GM13977 (cell line): Measurements from ENCODE around the gene JAM3.

ENCODE experiments used
- DNase-seq: peaks from one replicate; pipeline ENCODE4 v3.0.0; 2012; ENCODE audit warnings: low spot score
- in situ Hi-C: fragments of 300-500 bp; cut with MboI; formaldehyde crosslinking; loops from one replicate; pipeline ENCODE4 v1.12.0; 2022; ENCODE audit warnings: low sequenced_read_pairs, low pct_unique_long_range_greater_than_20kb, mixed read lengths, inconsistent platforms; ENCODE audit not compliant: unreplicated experiment
- TF ChIP-seq, protein P1 (sequence below): IDR thresholded peaks from 2 replicates; pipeline ENCODE4 v1.5.1; 2012; ENCODE audit warnings: mild to moderate bottlenecking, control low read depth; ENCODE audit not compliant: insufficient read depth; ENCODE audit errors: extremely low read depth, missing control alignments

The JAM3 gene

GRCh38 chr11:134142536-134142935 is 73.7 kb downstream of the JAM3 start:
- TF ChIP-seq, protein P1, sequence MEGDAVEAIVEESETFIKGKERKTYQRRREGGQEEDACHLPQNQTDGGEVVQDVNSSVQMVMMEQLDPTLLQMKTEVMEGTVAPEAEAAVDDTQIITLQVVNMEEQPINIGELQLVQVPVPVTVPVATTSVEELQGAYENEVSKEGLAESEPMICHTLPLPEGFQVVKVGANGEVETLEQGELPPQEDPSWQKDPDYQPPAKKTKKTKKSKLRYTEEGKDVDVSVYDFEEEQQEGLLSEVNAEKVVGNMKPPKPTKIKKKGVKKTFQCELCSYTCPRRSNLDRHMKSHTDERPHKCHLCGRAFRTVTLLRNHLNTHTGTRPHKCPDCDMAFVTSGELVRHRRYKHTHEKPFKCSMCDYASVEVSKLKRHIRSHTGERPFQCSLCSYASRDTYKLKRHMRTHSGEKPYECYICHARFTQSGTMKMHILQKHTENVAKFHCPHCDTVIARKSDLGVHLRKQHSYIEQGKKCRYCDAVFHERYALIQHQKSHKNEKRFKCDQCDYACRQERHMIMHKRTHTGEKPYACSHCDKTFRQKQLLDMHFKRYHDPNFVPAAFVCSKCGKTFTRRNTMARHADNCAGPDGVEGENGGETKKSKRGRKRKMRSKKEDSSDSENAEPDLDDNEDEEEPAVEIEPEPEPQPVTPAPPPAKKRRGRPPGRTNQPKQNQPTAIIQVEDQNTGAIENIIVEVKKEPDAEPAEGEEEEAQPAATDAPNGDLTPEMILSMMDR: no peak
- no peak for DNase-seq
- in situ Hi-C loops: no loop called here

GRCh38 chr11:134143801-134144200 is 74.9 kb downstream of the JAM3 start:
- in situ Hi-C loops: no loop called here

DNA sequence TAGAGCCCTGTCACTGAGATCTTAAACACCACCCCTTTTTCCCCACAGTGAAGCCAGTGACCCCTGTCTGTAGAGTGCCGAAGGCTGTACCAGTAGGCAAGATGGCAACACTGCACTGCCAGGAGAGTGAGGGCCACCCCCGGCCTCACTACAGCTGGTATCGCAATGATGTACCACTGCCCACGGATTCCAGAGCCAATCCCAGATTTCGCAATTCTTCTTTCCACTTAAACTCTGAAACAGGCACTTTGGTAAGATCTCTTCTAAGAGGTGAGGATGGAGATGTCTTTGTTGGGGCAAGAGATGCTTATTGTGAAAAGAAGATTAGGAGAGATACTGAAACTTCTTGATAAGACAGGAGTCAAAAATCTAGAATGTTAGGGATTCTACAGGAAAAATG is 75.9 kb downstream of the JAM3 start:
- TF ChIP-seq, protein P1: no peak
- in situ Hi-C loops: no loop called here
- DNase-seq: no peak

More at GRCh38 chr11:134143801-134144200, 74.9 kb downstream of the JAM3 start:
- no peak for DNase-seq
- TF ChIP-seq, protein P1: no peak

GRCh38 chr11:134145715-134146114 is 76.8 kb downstream of the JAM3 start:
- in situ Hi-C loops: no loop called here
- no peak for DNase-seq
- TF ChIP-seq, protein P1: no peak

DNA sequence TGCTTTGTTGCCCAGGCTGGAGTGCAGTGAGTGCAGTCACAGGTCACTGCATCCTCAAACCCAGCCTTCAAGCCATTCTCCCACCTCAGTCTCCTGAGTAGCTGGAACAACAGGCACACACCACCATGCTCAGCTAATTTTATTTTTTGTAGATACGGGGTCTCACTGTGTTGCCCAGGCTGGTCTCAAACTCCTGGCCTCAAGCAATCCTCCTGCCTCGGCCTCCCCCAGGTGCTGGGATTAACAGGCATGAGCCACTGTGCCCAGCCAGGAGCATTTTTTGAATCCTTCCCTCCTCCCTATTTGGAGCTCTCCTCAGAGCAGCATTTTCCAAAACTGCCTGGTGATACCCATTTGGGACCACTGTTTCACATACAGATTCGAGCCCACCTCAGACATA is 77.7 kb downstream of the JAM3 start:
- TF ChIP-seq, protein P1: no peak
- no peak for DNase-seq

GRCh38 chr11:134149371-134149770 is 80.5 kb downstream of the JAM3 start:
- DNase-seq: no peak
- TF ChIP-seq, protein P1: no peak
- in situ Hi-C loops: no loop called here

More for the DNA sequence above, 77.7 kb downstream of the JAM3 start:
- in situ Hi-C loops: no loop called here
